ENCODE data around the gene EGR1. TPM values are rescaled to one million over a fixed set of nuclear protein-coding genes. Genes with fewer than 3 reads are reported as not detected.
"Not testable (repeated sequence)": the region's sequence is repeated elsewhere in the genome, so short reads cannot be mapped to it uniquely, and the experiment has no call there.

EGR1 gene
- total RNA-seq, 2 donors from 2014 or later, result 17.3 to 73.0 TPM

GRCh38 chr5:138503487-138504270 is 38.4 kb downstream of the EGR1 start:
- no peaks in the 10 kb centered on the region for H3K27me3 ChIP-seq
- H3K9me3 ChIP-seq, result no peaks in the 10 kb centered on the region
- TF ChIP-seq CTCF (IDR thresholded peaks at IDR 0.05), result peak; percentile 46 to 80
- H3K4me1 ChIP-seq, result peaks cover 0 to 14% of the 10 kb centered on the region in 2 donors
- no peak overlapping the region for H3K4me3 ChIP-seq
- peaks cover 19% of the 10 kb centered on the region for H3K36me3 ChIP-seq
- H3K27ac ChIP-seq, result peak overlapping the region in 1 of 2 donors; percentile 27
- DNase-seq (ENCODE audit: low spot score), result no peak

GRCh38 chr5:138504799-138505198 is 39.5 kb downstream of the EGR1 start:
- Histone ChIP-seq H3K36me3 (peaks cover 27% of the 10 kb centered on the region), H3K9me3 (no peaks in the 10 kb centered on the region), H3K4me3 (no peak overlapping the region), H3K27ac (peak overlapping the region in 1 of 2 donors; percentile 27), H3K4me1 (peaks cover 0 to 14% of the 10 kb centered on the region in 2 donors), H3K27me3 (no peaks in the 10 kb centered on the region)
- no peak for DNase-seq (ENCODE audit: low spot score)
- no peak for TF ChIP-seq CTCF (IDR thresholded peaks at IDR 0.05)

DNA sequence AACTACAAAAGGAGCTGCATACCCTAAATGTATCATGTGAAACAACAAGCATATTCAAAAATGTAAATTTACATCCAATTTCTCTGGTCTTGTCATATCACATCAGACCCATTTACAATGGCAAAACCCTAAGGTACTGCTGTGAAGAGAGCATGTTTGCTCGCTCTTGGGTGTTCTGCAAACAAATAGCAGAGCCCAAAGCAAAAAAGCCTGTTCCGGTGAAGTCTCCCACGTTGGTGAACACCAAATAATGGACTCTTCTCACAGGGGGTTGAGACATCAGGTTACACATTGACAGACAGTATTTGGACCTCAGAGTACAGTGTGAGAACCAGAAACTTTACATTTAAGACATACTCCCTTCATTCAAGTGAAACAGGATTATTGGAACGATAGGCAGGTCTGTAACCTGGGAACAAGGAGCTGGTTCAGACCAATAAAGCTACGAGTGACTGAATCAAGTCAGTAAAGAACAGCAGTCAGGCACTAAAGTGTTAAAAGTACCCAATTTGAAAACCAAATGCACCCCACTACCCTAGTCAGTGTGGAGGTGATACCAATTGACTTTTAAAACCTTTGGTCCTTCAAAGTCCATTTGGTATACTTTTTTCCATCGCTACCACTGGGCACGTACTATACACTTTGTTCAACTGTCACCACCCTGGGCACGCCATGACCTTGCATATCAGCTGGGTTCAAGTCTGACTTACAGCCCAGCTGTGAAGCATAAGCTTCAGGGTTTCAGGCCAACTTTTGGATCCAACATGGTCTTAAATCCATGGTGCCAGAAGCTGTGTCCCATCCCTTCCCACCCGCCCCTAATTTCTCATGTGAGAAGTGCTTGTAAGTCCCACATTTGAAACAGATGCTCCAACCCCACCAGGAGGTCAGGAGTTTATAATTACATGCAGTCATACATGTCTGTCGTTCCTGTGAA is 41.4 kb downstream of the EGR1 start:
- peaks cover 0 to 14% of the 10 kb centered on the region in 2 donors for H3K4me1 ChIP-seq
- no peak for DNase-seq (ENCODE audit: low spot score)
- peaks cover 46% of the 10 kb centered on the region for H3K36me3 ChIP-seq
- no peaks in the 10 kb centered on the region for H3K27me3 ChIP-seq
- no peak overlapping the region for H3K27ac ChIP-seq
- H3K4me3 ChIP-seq, result no peak overlapping the region
- no peaks in the 10 kb centered on the region for H3K9me3 ChIP-seq
- no peak for TF ChIP-seq CTCF (IDR thresholded peaks at IDR 0.05)

- H3K4me1 ChIP-seq, result peaks cover 0 to 14% of the 10 kb centered on the region in 2 donors
- not testable (repeated sequence) for DNase-seq (ENCODE audit: low spot score); H3K9me3 ChIP-seq; H3K4me3 ChIP-seq; H3K27ac ChIP-seq; H3K27me3 ChIP-seq
- peaks cover 49% of the 10 kb centered on the region for H3K36me3 ChIP-seq
Measured at GRCh38 chr5:138507485-138507884, 42.2 kb downstream of the EGR1 start.

GRCh38 chr5:138508958-138509357 is 43.7 kb downstream of the EGR1 start:
- no peak for DNase-seq (ENCODE audit: low spot score)
- Histone ChIP-seq H3K36me3 (peaks cover 64% of the 10 kb centered on the region), H3K27me3 (no peaks in the 10 kb centered on the region), H3K9me3 (no peaks in the 10 kb centered on the region), H3K27ac (no peak overlapping the region), H3K4me1 (peaks cover 0 to 14% of the 10 kb centered on the region in 2 donors), H3K4me3 (no peak overlapping the region)
- no peak for TF ChIP-seq CTCF (IDR thresholded peaks at IDR 0.05)

GRCh38 chr5:138514021-138514420 is 48.7 kb downstream of the EGR1 start:
- peaks cover 86% of the 10 kb centered on the region for H3K36me3 ChIP-seq
- no peak for DNase-seq (ENCODE audit: low spot score)

More at GRCh38 chr5:138514021-138514420, 48.7 kb downstream of the EGR1 start:
- Histone ChIP-seq H3K4me1 (no peaks in the 10 kb centered on the region), H3K9me3 (no peaks in the 10 kb centered on the region), H3K4me3 (no peak overlapping the region), H3K27ac (no peak overlapping the region), H3K27me3 (no peaks in the 10 kb centered on the region)
- no peak for TF ChIP-seq CTCF (IDR thresholded peaks at IDR 0.05)
